GM23338 (cell line): ENCODE data around the gene NUTM2A.
"Not testable (repeated sequence)": the region's sequence is repeated elsewhere in the genome, so short reads cannot be mapped to it uniquely, and the experiment has no call there.

Experiments used
- CREB1 ChIP-seq: fragments of 250-450 bp; sonication (Bioruptor Pico); IDR thresholded peaks from 2 replicates; pipeline ENCODE4 v1.5.0; 2020; ENCODE audit warnings: low read depth, mild to moderate bottlenecking, moderate library complexity
- EZH2 ChIP-seq: fragments of 200-600 bp; sonication (generic); IDR thresholded peaks from one replicate; pipeline ENCODE4 v1.8.0; 2017; ENCODE audit warnings: antibody characterized with exemption, mild to moderate bottlenecking, low read depth; ENCODE audit not compliant: unreplicated experiment
- EZH2phosphoT487 ChIP-seq: fragments of 200-600 bp; sonication (generic); IDR thresholded peaks from one replicate; pipeline ENCODE4 v1.8.1; 2018; ENCODE audit warnings: antibody characterized with exemption; ENCODE audit not compliant: unreplicated experiment
- JUNB ChIP-seq: IDR thresholded peaks from one replicate; pipeline ENCODE4 v1.6.1; 2016; ENCODE audit warnings: antibody characterized with exemption; ENCODE audit not compliant: unreplicated experiment
- NANOG ChIP-seq: IDR thresholded peaks from 2 replicates; pipeline ENCODE4 v1.6.1; 2016; ENCODE audit warnings: antibody characterized with exemption, borderline replicate concordance
- POLR2AphosphoS5 ChIP-seq: IDR thresholded peaks from 2 replicates; pipeline ENCODE4 v1.6.1; 2016; ENCODE audit warnings: antibody characterized with exemption, low read depth
- STAT1 ChIP-seq: IDR thresholded peaks from one replicate; pipeline ENCODE4 v1.6.1; 2016; ENCODE audit warnings: antibody characterized with exemption; ENCODE audit not compliant: unreplicated experiment
- ZNF331 ChIP-seq: fragments of 250-450 bp; sonication (Bioruptor Pico); IDR thresholded peaks from 2 replicates; pipeline ENCODE4 v1.5.0; 2020; ENCODE audit warnings: low read depth, mild to moderate bottlenecking, moderate library complexity
- TF ChIP-seq, protein P1 (sequence below), 2 experiments: fragments of 200-600 bp in 1 of 2; sonication (generic) in 1 of 2; conservative IDR thresholded peaks; 2 replicates each; pipeline versions ENCODE4 v1.5.1 to v1.6.1; 2016 to 2017; ENCODE audit warnings: antibody characterized with exemption in 2 of 2, low read depth in 2 of 2, mild to moderate bottlenecking in 2 of 2, moderate library complexity in 1 of 2
- TF ChIP-seq, protein P2 (sequence below): IDR thresholded peaks from one replicate; pipeline ENCODE4 v1.6.1; 2018; ENCODE audit warnings: antibody characterized with exemption; ENCODE audit not compliant: unreplicated experiment
- TF ChIP-seq, protein P3 (sequence below): fragments of 250-450 bp; sonication (Bioruptor Pico); IDR thresholded peaks from 2 replicates; pipeline ENCODE4 v1.5.0; 2020; ENCODE audit warnings: mild to moderate bottlenecking, moderate library complexity
- TF ChIP-seq, protein P4 (sequence below): IDR thresholded peaks from 2 replicates; pipeline ENCODE4 v1.6.1; 2016; ENCODE audit warnings: antibody characterized with exemption

DNA sequence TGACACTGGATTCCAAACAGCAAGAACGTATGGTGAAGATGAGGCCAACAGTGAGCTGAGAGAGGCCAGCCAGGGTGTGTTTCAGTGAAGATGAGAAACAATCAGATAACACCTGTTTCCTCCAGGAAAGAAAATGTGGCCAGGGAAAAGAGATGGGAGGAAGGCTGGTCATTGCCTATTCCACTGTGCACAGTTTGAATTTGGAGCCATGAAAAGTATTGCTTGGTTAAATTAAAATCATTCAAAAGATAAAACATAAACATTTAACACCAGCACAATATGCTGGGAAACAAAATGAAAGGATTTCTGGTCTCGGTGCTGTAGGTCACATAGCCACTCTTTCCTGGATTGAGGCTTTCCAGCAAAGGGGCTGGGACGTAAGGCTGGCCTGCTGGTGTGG, at the start of gene NUTM2A:
- not testable (repeated sequence) for TF ChIP-seq JUNB; NANOG; CREB1 (CRISPR knock-in tag); POLR2AphosphoS5; EZH2phosphoT487; STAT1; EZH2; ZNF331 (CRISPR knock-in tag)
- TF ChIP-seq, protein P1, sequence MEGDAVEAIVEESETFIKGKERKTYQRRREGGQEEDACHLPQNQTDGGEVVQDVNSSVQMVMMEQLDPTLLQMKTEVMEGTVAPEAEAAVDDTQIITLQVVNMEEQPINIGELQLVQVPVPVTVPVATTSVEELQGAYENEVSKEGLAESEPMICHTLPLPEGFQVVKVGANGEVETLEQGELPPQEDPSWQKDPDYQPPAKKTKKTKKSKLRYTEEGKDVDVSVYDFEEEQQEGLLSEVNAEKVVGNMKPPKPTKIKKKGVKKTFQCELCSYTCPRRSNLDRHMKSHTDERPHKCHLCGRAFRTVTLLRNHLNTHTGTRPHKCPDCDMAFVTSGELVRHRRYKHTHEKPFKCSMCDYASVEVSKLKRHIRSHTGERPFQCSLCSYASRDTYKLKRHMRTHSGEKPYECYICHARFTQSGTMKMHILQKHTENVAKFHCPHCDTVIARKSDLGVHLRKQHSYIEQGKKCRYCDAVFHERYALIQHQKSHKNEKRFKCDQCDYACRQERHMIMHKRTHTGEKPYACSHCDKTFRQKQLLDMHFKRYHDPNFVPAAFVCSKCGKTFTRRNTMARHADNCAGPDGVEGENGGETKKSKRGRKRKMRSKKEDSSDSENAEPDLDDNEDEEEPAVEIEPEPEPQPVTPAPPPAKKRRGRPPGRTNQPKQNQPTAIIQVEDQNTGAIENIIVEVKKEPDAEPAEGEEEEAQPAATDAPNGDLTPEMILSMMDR (conservative IDR thresholded peaks at IDR 0.05; ENCODE audit: low read depth in 2 of 2): not testable (repeated sequence)
- TF ChIP-seq, protein P2, sequence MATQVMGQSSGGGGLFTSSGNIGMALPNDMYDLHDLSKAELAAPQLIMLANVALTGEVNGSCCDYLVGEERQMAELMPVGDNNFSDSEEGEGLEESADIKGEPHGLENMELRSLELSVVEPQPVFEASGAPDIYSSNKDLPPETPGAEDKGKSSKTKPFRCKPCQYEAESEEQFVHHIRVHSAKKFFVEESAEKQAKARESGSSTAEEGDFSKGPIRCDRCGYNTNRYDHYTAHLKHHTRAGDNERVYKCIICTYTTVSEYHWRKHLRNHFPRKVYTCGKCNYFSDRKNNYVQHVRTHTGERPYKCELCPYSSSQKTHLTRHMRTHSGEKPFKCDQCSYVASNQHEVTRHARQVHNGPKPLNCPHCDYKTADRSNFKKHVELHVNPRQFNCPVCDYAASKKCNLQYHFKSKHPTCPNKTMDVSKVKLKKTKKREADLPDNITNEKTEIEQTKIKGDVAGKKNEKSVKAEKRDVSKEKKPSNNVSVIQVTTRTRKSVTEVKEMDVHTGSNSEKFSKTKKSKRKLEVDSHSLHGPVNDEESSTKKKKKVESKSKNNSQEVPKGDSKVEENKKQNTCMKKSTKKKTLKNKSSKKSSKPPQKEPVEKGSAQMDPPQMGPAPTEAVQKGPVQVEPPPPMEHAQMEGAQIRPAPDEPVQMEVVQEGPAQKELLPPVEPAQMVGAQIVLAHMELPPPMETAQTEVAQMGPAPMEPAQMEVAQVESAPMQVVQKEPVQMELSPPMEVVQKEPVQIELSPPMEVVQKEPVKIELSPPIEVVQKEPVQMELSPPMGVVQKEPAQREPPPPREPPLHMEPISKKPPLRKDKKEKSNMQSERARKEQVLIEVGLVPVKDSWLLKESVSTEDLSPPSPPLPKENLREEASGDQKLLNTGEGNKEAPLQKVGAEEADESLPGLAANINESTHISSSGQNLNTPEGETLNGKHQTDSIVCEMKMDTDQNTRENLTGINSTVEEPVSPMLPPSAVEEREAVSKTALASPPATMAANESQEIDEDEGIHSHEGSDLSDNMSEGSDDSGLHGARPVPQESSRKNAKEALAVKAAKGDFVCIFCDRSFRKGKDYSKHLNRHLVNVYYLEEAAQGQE: not testable (repeated sequence)
- TF ChIP-seq, protein P3, sequence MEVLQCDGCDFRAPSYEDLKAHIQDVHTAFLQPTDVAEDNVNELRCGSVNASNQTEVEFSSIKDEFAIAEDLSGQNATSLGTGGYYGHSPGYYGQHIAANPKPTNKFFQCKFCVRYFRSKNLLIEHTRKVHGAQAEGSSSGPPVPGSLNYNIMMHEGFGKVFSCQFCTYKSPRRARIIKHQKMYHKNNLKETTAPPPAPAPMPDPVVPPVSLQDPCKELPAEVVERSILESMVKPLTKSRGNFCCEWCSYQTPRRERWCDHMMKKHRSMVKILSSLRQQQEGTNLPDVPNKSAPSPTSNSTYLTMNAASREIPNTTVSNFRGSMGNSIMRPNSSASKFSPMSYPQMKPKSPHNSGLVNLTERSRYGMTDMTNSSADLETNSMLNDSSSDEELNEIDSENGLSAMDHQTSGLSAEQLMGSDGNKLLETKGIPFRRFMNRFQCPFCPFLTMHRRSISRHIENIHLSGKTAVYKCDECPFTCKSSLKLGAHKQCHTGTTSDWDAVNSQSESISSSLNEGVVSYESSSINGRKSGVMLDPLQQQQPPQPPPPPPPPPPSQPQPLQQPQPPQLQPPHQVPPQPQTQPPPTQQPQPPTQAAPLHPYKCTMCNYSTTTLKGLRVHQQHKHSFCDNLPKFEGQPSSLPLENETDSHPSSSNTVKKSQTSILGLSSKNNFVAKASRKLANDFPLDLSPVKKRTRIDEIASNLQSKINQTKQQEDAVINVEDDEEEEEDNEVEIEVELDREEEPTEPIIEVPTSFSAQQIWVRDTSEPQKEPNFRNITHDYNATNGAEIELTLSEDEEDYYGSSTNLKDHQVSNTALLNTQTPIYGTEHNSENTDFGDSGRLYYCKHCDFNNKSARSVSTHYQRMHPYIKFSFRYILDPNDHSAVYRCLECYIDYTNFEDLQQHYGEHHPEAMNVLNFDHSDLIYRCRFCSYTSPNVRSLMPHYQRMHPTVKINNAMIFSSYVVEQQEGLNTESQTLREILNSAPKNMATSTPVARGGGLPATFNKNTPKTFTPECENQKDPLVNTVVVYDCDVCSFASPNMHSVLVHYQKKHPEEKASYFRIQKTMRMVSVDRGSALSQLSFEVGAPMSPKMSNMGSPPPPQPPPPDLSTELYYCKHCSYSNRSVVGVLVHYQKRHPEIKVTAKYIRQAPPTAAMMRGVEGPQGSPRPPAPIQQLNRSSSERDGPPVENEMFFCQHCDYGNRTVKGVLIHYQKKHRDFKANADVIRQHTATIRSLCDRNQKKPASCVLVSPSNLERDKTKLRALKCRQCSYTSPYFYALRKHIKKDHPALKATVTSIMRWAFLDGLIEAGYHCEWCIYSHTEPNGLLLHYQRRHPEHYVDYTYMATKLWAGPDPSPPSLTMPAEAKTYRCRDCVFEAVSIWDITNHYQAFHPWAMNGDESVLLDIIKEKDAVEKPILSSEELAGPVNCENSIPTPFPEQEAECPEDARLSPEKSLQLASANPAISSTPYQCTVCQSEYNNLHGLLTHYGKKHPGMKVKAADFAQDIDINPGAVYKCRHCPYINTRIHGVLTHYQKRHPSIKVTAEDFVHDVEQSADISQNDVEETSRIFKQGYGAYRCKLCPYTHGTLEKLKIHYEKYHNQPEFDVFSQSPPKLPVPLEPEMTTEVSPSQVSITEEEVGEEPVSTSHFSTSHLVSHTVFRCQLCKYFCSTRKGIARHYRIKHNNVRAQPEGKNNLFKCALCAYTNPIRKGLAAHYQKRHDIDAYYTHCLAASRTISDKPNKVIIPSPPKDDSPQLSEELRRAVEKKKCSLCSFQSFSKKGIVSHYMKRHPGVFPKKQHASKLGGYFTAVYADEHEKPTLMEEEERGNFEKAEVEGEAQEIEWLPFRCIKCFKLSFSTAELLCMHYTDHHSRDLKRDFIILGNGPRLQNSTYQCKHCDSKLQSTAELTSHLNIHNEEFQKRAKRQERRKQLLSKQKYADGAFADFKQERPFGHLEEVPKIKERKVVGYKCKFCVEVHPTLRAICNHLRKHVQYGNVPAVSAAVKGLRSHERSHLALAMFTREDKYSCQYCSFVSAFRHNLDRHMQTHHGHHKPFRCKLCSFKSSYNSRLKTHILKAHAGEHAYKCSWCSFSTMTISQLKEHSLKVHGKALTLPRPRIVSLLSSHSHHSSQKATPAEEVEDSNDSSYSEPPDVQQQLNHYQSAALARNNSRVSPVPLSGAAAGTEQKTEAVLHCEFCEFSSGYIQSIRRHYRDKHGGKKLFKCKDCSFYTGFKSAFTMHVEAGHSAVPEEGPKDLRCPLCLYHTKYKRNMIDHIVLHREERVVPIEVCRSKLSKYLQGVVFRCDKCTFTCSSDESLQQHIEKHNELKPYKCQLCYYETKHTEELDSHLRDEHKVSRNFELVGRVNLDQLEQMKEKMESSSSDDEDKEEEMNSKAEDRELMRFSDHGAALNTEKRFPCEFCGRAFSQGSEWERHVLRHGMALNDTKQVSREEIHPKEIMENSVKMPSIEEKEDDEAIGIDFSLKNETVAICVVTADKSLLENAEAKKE: not testable (repeated sequence)
- TF ChIP-seq, protein P4, sequence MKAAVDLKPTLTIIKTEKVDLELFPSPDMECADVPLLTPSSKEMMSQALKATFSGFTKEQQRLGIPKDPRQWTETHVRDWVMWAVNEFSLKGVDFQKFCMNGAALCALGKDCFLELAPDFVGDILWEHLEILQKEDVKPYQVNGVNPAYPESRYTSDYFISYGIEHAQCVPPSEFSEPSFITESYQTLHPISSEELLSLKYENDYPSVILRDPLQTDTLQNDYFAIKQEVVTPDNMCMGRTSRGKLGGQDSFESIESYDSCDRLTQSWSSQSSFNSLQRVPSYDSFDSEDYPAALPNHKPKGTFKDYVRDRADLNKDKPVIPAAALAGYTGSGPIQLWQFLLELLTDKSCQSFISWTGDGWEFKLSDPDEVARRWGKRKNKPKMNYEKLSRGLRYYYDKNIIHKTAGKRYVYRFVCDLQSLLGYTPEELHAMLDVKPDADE: not testable (repeated sequence)
